Brain microvascular endothelial cell (primary cell): Measurements from ENCODE around the gene CCDC8.

Source experiments
- DNase-seq: peaks from one replicate; pipeline ENCODE4 v3.0.0-alpha.2; 2020
- H3K27ac ChIP-seq: fragments of 250-450 bp; sonication (Bioruptor Pico); 2 replicates; pipeline ENCODE4 v1.5.1; 2020; ENCODE audit warnings: mild to moderate bottlenecking, moderate library complexity
- H3K27me3 ChIP-seq: fragments of 250-450 bp; sonication (Bioruptor Pico); replicated peaks from 2 replicates; pipeline ENCODE4 v1.5.1; 2020; ENCODE audit warnings: mild to moderate bottlenecking
- H3K36me3 ChIP-seq: fragments of 250-450 bp; sonication (Bioruptor Pico); replicated peaks from 2 replicates; pipeline ENCODE4 v1.5.1; 2020; ENCODE audit warnings: mild to moderate bottlenecking
- H3K4me3 ChIP-seq: 2 replicates; pipeline ENCODE4 v1.5.1; 2011; ENCODE audit warnings: low read depth, mild to moderate bottlenecking, control low read depth, low read length, moderate library complexity
- CTCF ChIP-seq: IDR thresholded peaks from 2 replicates; pipeline ENCODE4 v1.5.1; 2011; ENCODE audit warnings: low read depth, mild to moderate bottlenecking, moderate library complexity, low read length, control low read depth, inconsistent platforms; ENCODE audit errors: missing control alignments
- in situ Hi-C: cut with HindIII; loops from 2 replicates; pipeline ENCODE4 v1.10.0; 2017; ENCODE audit warnings: low sequenced_read_pairs, low pct_ligation_motif_present

The CCDC8 gene

GRCh38 chr19:46386996-46387712, 26.2 kb downstream of the CCDC8 start:
- DNase-seq = no peak
- no peak overlapping the region for H3K4me3 ChIP-seq
- in situ Hi-C loops = no loop called here
- H3K27ac ChIP-seq = no peak overlapping the region
- no peak for TF ChIP-seq CTCF
- H3K27me3 ChIP-seq = no peaks in the 10 kb centered on the region
- H3K36me3 ChIP-seq = peaks cover 83% of the 10 kb centered on the region

DNA sequence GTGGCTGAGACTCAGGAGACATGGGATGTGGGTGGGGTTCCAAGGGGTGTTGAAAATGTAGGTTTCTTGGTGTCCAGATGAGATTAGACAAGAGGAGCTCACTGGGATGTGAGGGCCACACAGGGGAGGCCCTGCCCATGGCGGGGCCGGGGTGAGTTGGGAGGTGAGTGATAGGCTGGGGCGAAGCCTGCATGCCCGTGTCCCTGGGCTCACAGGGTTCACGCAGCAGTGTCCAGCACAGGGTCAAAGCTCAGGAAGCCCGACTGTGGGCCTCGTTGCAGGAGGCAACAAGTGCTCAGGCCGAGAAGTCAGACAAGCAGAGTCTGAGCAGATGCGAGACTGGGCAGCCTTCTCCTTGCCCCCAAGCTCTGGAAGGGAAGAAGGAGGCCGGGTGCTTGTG, 27.2 kb downstream of the CCDC8 start:
- no peak overlapping the region for H3K4me3 ChIP-seq
- in situ Hi-C loops = no loop called here
- TF ChIP-seq CTCF = no peak
- no peak for DNase-seq
- peaks cover 76% of the 10 kb centered on the region for H3K36me3 ChIP-seq
- no peaks in the 10 kb centered on the region for H3K27me3 ChIP-seq
- H3K27ac ChIP-seq = no peak overlapping the region

GRCh38 chr19:46385636-46386035, 27.7 kb downstream of the CCDC8 start:
- DNase-seq = no peak
- H3K27me3 ChIP-seq = no peaks in the 10 kb centered on the region
- no peak overlapping the region for H3K4me3 ChIP-seq
- H3K27ac ChIP-seq = no peak overlapping the region
- TF ChIP-seq CTCF = no peak
- in situ Hi-C loops = no loop called here
- peaks cover 71% of the 10 kb centered on the region for H3K36me3 ChIP-seq

GRCh38 chr19:46384396-46384795, 29.0 kb downstream of the CCDC8 start:
- H3K27me3 ChIP-seq = no peaks in the 10 kb centered on the region
- no peak overlapping the region for H3K27ac ChIP-seq
- H3K36me3 ChIP-seq = peaks cover 65% of the 10 kb centered on the region
- no peak overlapping the region for H3K4me3 ChIP-seq
- in situ Hi-C loops = no loop called here
- TF ChIP-seq CTCF = no peak
- no peak for DNase-seq

GRCh38 chr19:46383846-46384245, 29.5 kb downstream of the CCDC8 start:
- no peak for TF ChIP-seq CTCF
- H3K27ac ChIP-seq = no peak overlapping the region
- in situ Hi-C loops = no loop called here
- H3K27me3 ChIP-seq = no peaks in the 10 kb centered on the region
- H3K4me3 ChIP-seq = no peak overlapping the region
- H3K36me3 ChIP-seq = peaks cover 62% of the 10 kb centered on the region
- DNase-seq = no peak
